HG02763 (cell line): Measurements from ENCODE around the gene PRDX5.

ENCODE experiments used
- ATAC-seq: cut with Tn5 transposase; IDR thresholded peaks from one replicate; pipeline ENCODE4 v1.9.1; 2021; ENCODE audit warnings: mild to moderate bottlenecking, moderate library complexity; ENCODE audit not compliant: unreplicated experiment

PRDX5 gene

DNA sequence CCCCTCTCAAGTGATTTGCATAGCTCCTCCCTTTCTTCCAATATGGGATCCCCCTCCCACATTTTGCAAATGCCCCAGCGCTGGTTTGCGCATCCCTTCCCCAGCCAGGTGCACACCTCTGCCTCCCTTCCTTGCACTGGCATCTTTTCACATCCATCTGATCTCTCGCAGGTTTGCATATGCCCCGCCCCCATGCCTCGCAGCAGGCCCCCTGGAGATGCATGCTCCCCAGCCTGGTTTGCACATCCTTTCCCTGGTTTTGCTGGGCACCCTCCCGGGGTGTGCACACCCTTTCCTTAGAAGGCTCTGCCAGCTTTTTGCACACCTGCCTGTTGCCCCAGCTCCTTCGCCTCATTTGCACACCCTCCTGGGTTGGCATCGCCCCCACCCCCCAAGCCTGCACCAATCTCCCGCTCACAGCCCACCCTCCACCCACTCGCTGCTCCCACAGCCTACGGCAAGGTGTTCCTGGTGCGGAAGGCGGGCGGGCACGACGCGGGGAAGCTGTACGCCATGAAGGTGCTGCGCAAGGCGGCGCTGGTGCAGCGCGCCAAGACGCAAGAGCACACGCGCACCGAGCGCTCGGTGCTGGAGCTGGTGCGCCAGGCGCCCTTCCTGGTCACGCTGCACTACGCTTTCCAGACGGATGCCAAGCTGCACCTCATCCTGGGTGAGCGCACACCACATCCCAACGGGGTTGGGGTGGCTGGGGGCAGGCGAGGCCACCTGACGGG, 42.0 kb downstream of the PRDX5 start:
- no peak for ATAC-seq

GRCh38 chr11:64360448-64360921, 42.6 kb downstream of the PRDX5 start:
- ATAC-seq, result no peak

DNA sequence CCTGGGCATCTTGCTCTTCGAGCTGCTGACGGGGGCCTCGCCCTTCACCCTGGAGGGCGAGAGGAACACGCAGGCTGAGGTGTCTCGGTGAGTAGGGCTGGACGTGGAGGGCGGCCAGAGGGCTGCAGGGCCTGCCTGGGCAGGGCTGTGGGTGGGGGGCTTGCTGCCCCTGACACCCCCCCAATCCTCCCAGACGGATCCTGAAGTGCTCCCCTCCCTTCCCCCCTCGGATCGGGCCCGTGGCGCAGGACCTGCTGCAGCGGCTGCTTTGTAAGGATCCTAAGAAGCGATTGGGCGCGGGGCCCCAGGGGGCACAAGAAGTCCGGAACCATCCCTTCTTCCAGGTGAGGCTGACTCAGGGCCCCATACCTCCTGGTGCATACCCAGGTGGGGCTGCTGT, 43.7 kb downstream of the PRDX5 start:
- no peak for ATAC-seq

DNA sequence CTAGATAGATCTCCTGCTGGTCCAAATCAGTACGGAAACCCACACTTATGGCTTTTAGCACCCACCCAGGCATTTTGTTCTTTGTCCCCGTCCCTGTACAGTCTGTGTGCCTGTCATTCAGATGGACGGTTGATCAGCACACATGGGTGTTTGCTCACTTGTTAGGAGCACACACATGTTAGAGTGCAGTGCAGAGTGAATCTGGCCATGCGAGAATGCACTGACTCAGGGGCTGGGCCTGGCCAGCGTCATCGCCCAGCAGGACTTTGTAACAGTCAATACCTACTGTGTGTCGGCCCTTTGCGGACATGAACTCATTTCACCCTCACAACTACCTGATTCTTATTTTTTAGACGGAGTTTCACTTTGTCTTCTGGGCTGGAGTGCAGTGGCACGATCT, 44.4 kb downstream of the PRDX5 start:
- ATAC-seq, result no peak

- no peak for ATAC-seq
These were observed 46.5 kb downstream of the PRDX5 start for GRCh38 chr11:64364435-64364834.

GRCh38 chr11:64364911-64365310, 47.0 kb downstream of the PRDX5 start:
- no peak for ATAC-seq

- ATAC-seq, result no peak
These were observed 48.8 kb downstream of the PRDX5 start for GRCh38 chr11:64366751-64367150.

- ATAC-seq, result no peak
These were observed 50.2 kb downstream of the PRDX5 start for GRCh38 chr11:64367931-64368672.

DNA sequence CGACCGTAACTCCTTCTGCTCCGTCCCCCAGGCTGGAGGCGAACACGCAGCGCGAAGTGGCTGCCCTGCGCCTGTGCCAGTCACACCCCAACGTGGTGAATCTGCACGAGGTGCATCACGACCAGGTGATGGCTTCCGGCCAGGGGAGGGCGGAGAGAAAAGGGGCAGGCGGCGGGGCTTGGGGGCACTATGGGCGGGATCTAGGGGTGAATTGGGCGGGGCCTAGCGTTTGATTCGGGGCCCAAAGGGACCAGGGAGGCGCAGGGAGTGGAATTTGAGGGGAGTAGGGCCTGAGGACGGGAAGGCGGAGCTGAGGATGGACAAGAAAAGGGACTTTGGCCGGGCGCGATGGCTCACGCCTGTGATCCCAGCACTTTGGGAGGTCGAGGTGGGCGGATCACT, 50.8 kb downstream of the PRDX5 start:
- ATAC-seq, result no peak

DNA sequence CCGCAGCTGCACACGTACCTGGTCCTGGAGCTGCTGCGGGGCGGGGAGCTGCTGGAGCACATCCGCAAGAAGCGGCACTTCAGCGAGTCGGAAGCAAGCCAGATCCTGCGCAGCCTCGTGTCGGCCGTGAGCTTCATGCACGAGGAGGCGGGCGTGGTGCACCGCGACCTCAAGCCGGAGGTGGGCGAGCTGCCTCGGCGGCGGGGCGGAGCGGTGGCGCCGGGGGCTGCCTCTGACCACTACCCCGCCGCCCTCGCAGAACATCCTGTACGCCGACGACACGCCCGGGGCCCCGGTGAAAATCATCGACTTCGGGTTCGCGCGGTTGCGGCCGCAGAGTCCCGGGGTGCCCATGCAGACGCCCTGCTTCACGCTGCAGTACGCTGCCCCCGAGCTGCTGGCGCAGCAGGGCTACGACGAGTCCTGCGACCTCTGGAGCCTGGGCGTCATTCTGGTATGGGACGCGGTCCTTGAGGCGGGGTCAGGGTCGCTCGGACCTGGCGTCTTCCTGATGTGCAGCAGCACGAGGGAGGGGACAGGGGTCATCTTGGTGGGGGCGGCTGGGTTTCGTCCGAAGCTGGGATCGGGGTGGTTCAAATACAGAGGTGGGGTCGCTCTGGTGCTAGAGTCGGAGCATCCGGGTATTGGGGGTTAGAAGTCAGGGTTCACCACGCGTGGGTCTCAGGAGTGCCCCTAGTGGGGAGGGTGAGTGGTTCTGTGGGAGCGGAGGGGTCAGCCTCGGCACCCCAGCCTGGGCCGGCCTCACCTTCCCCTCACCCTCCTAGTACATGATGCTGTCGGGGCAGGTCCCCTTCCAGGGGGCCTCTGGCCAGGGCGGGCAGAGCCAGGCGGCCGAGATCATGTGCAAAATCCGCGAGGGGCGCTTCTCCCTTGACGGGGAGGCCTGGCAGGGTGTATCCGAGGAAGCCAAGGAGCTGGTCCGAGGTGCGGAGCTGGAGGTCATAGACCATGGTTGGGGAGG, 51.8 kb downstream of the PRDX5 start:
- ATAC-seq, result no peak

DNA sequence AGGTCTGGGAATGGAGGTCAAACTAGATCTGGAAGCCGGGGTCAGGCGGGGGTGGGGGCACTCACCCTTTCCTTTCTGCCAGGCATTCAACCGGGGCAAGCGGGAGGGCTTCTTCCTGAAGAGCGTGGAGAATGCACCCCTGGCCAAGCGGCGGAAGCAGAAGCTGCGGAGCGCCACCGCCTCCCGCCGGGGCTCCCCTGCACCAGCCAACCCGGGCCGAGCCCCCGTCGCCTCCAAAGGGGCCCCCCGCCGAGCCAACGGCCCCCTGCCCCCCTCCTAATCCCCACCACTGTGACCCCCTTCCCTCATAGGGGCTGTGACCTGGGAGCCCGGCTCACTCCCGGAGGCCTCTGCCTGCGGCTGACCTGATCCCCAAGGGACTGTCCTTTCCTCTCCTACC, 53.3 kb downstream of the PRDX5 start:
- ATAC-seq, result no peak
